Measurements from ENCODE around the gene SLC34A3. TPM values are rescaled to one million over a fixed set of nuclear protein-coding genes. Genes with fewer than 3 reads are reported as not detected.

Gene SLC34A3
- total RNA-seq, 1 donor from 2014 or later = not detected

DNA sequence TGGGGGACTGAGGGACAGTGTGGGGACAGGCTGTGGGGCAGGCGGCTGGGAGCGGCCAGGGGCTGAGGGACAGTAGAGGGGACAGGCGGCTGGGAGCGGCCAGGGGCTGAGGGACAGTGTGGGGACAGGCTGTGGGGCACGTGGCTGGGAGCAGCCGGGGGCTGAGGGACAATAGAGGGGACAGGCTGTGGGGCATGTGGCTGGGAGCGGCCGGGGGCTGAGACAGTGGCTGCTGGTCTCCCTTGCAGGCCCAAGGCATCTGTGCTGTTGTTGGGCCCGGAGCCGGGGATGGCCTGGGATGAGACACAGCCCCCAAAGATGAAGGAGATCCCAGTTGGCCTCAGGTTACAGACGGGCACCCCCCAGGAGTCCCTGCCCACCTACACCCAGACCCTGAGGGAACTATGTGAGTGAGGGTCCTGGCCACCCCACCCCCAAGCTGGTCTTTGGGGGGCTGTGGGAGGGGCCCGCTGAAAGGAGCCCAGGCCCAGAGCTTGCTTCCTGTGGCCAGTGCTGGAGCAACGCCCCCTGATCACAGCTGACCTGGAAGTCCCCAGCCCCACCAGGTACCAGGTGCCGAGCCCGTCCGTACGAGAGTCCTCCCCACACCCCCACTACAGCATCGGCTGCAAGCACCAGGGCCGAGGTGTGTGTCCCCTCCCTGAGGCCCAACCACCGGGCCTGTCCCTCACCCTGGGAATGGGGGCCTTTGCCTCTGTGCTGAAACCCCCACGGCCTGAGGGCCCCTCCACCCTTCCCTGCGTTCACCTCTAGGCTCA lies 21.0 kb downstream of the SLC34A3 start:
- no peaks in the 10 kb centered on the region for H3K27me3 ChIP-seq (ENCODE audit: low read depth)
- no peaks in the 10 kb centered on the region for H3K9me3 ChIP-seq
- no peak for DNase-seq
- intact Hi-C loops (cut with DNase I) = no loop called here
- H3K4me3 ChIP-seq = no peak overlapping the region
- no peak overlapping the region for H3K27ac ChIP-seq
- peaks cover 24% of the 10 kb centered on the region for H3K4me1 ChIP-seq
- ATAC-seq = no peak
- peaks cover 5% of the 10 kb centered on the region for H3K36me3 ChIP-seq
- TF ChIP-seq, protein P1, sequence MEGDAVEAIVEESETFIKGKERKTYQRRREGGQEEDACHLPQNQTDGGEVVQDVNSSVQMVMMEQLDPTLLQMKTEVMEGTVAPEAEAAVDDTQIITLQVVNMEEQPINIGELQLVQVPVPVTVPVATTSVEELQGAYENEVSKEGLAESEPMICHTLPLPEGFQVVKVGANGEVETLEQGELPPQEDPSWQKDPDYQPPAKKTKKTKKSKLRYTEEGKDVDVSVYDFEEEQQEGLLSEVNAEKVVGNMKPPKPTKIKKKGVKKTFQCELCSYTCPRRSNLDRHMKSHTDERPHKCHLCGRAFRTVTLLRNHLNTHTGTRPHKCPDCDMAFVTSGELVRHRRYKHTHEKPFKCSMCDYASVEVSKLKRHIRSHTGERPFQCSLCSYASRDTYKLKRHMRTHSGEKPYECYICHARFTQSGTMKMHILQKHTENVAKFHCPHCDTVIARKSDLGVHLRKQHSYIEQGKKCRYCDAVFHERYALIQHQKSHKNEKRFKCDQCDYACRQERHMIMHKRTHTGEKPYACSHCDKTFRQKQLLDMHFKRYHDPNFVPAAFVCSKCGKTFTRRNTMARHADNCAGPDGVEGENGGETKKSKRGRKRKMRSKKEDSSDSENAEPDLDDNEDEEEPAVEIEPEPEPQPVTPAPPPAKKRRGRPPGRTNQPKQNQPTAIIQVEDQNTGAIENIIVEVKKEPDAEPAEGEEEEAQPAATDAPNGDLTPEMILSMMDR (IDR thresholded peaks at IDR 0.05) = no peak

DNA sequence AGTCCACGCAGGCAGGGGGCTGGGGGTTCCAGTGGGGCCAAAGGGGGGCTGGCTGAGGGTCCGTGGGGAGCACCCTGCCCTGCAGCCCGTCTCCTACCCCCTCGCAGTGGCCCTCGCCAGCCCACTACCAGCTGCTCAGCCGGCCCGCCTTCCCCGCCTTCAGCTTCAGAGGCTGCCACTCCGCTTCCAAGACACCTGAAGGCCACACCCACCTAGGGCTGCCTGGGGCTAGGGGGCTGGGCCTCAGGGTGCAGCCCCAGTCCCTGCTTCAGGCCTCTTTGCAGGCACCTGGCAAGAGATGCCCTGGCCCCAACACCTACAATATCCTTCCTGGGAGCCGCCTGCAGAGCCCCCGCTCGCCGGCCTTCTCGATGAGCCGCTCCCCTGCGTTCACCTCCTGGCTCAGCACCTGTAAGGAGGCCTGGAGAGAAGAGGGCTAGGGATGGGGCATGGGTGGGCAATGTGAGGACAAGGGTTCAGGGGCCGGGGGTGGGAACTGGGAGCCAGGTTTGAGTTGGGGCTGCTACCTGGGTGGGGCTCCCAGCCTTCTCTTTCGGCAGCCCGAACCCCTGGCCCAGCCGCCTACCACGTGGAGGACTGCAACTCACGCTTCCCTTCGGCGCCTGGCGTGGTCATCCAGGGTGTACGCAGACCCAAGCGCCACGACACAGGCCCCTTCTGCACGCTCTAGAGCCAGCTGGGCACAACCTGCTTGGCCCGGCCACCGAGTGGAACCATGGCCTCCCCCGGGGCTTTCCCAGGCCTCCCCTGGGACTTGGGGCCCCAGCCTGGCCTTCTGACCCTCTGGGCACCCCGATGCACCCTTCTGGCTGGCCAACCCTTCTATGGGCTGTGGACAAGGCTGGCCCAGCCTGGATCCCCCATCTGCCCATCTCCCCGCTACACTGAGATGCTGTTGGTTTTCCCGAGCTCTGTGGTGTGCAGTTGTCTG lies 22.1 kb downstream of the SLC34A3 start:
- H3K36me3 ChIP-seq = peaks cover 10% of the 10 kb centered on the region
- H3K9me3 ChIP-seq = no peaks in the 10 kb centered on the region
- no peak overlapping the region for H3K4me3 ChIP-seq
- no peak overlapping the region for H3K27ac ChIP-seq
- TF ChIP-seq, protein P1 (IDR thresholded peaks at IDR 0.05) = no peak
- intact Hi-C loops (cut with DNase I) = no loop called here
- ATAC-seq (no peak), DNase-seq (no peak)
- H3K4me1 ChIP-seq = peaks cover 23% of the 10 kb centered on the region
- H3K27me3 ChIP-seq (ENCODE audit: low read depth) = no peaks in the 10 kb centered on the region

DNA sequence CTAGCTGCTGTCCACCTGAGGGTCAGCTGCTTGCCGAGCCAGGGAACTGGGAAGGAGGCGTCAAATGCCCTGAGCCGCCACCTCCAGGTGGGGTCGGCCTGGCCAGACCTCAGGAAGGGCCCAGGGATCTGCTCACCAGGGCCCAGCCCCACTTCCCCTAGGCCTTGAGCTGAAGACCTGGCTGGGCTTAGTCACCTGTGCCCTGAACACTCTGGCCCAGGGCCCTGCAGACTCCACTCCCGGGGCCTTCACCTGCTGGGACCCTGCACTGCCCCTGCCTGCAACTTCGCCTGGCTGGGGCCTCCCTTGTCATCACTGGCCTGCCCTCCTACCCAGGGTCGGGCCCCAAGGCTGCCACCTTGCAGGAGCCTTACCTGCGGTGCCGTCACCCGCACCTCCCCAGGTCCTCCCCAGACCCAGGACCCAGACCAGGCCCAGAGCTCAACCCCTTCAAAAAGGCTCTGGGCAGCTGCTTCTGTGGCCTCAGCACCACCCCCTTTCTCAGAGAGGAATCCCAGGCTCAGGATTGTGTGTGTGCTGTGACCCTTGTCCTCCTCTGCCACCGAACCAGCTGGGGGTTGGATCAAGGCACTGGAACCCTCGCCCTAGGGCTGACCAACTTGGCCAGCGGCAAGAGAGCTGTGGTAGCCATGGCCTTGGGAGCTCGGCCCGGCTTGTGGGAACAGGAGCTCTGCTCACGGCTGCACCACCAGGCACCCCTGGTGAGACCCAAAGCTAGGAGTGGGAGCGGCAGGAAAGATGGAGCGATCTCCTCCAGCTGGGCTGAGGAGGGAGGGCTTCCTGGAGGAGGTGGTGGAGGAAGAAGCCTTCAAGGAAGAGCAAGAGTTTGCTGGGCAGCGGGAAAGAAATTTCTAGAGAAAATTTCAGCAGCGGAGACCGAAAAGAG lies 23.3 kb downstream of the SLC34A3 start:
- ATAC-seq = peak in 1 of 2 donors; percentile 1
- TF ChIP-seq, protein P1 (IDR thresholded peaks at IDR 0.05) = no peak
- Histone ChIP-seq H3K36me3 (peaks cover 21% of the 10 kb centered on the region), H3K9me3 (no peaks in the 10 kb centered on the region), H3K27me3 (ENCODE audit: low read depth) (no peaks in the 10 kb centered on the region), H3K4me3 (peak overlapping the region; percentile 100), H3K27ac (peak overlapping the region; percentile 76), H3K4me1 (peaks cover 23% of the 10 kb centered on the region)
- DNase-seq = no peak
- intact Hi-C loops (cut with DNase I) = no loop called here

DNA sequence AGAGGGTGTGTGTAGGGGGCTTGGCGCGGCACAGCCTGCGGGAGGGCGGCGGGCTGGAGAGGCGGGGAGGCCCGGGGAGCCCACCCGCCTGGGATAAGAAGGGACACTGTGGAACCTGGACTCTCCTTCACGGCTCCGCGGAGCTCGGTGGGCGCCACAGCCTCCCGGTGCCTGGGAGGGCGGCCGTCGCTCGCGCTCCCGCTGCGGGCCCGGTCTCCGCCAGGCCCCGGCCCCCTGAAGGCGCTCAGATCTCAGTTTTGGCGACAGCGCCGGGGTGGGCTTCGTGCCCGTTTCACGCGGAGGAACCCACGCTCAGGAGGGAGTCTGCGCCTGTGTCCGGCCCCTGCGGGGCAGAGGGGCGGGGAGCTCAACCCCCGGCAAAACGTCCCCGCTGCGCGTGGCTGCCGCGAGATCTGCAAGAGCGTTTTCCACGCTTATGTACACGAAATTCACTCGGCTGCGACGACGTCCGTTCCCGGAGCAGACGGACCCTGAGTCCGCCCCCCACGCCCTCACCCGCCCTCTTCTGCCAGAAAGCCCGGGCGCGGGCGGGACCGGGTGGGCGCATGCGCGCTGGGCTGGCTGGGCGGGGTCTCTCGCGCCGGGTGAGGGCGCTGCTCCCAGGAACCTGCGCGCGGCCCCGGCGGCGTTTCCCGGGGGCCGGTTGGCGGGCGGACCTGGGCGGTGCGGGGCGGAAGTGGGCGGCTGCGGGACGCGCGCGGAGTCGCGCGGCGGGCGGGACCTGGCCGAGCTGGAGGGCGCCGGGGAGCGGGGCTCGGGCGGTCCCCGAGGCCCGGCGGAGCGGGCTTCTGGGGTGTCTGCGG lies 24.1 kb downstream of the SLC34A3 start, which contains the start of gene NELFB:
Gene NELFB (plus strand): TSS at position 704 of the 824 bp plus-strand sequence.
- H3K27me3 ChIP-seq (ENCODE audit: low read depth) = no peaks in the 10 kb centered on the region
- peak within 1 kb of the TSS; percentile 83 for H3K27ac ChIP-seq
- H3K36me3 ChIP-seq = peaks cover 30% of the 10 kb centered on the region
- peak within 1 kb of the TSS; percentile 100 for H3K4me3 ChIP-seq
- ATAC-seq = peak; percentile 94 to 96
- peaks cover 23% of the 10 kb centered on the region for H3K4me1 ChIP-seq
- TF ChIP-seq, protein P1 (IDR thresholded peaks at IDR 0.05) = no peak
- H3K9me3 ChIP-seq = no peaks in the 10 kb centered on the region
- peak; percentile 94 for DNase-seq
- intact Hi-C loops (cut with DNase I) = no loop called here

All from lower lobe of right lung (tissue), 2 donors.